Measurements from ENCODE around the gene NFIB.

NFIB gene

GRCh38 chr9:14340219-14340873, 26.4 kb upstream of the NFIB start:
- H3K36me3 ChIP-seq (ENCODE audit: control insufficient read depth, insufficient read depth, low read length) = no peaks in the 10 kb centered on the region
- H3K27ac ChIP-seq (ENCODE audit: low read depth, low read length) = no peak overlapping the region
- H2BK5ac ChIP-seq (ENCODE audit: low read length) = no peak overlapping the region
- H3K23ac ChIP-seq (ENCODE audit: low read length) = no peak overlapping the region
- no peaks in the 10 kb centered on the region for H3K27me3 ChIP-seq (ENCODE audit: insufficient read depth, low read length, poor library complexity)
- no peak overlapping the region for H3K4me3 ChIP-seq (ENCODE audit: low read length)
- no peak overlapping the region for H3K4me2 ChIP-seq (ENCODE audit: low read length)
- no peaks in the 10 kb centered on the region for H3K79me1 ChIP-seq (ENCODE audit: low read length)
- no peak overlapping the region for H2BK15ac ChIP-seq (replicated peaks; ENCODE audit: low read depth)
- H2BK120ac ChIP-seq (ENCODE audit: low read depth, low read length) = no peak overlapping the region
- no peak overlapping the region for H4K5ac ChIP-seq (ENCODE audit: low read length)
- no peak overlapping the region for H4K8ac ChIP-seq (ENCODE audit: low read depth, low read length)
- no peak overlapping the region for H2AK5ac ChIP-seq (ENCODE audit: low read length)
- no peaks in the 10 kb centered on the region for H3K79me2 ChIP-seq (ENCODE audit: control insufficient read depth, insufficient read depth, low read length)
- no peak overlapping the region for H3K4ac ChIP-seq (ENCODE audit: low read depth, low read length)
- H3K9ac ChIP-seq (ENCODE audit: low read length) = no peak overlapping the region
- DNase-seq = no peak
- no peak overlapping the region for H3K18ac ChIP-seq (ENCODE audit: low read length)
- no peaks in the 10 kb centered on the region for H3K4me1 ChIP-seq (ENCODE audit: control insufficient read depth, low read depth, low read length)
- WGBS (ENCODE audit: extremely low coverage, insufficient coverage, low lambda C conversion rate) = no CpG with 5 or more reads among the region's 8 CpGs
- no peak overlapping the region for H3K56ac ChIP-seq (ENCODE audit: low read length)

- Histone ChIP-seq H3K27ac (ENCODE audit: low read depth, low read length) (no peak overlapping the region), H3K4me1 (ENCODE audit: control insufficient read depth, low read depth, low read length) (no peaks in the 10 kb centered on the region), H2BK15ac (replicated peaks; ENCODE audit: low read depth) (no peak overlapping the region), H4K5ac (ENCODE audit: low read length) (no peak overlapping the region), H3K36me3 (ENCODE audit: control insufficient read depth, insufficient read depth, low read length) (no peaks in the 10 kb centered on the region), H3K27me3 (ENCODE audit: insufficient read depth, low read length, poor library complexity) (no peaks in the 10 kb centered on the region), H3K79me1 (ENCODE audit: low read length) (no peaks in the 10 kb centered on the region), H2BK5ac (ENCODE audit: low read length) (no peak overlapping the region), H3K79me2 (ENCODE audit: control insufficient read depth, insufficient read depth, low read length) (no peaks in the 10 kb centered on the region), H3K18ac (ENCODE audit: low read length) (no peak overlapping the region), H3K4me3 (ENCODE audit: low read length) (no peak overlapping the region), H3K9ac (ENCODE audit: low read length) (no peak overlapping the region), H3K56ac (ENCODE audit: low read length) (no peak overlapping the region), H3K4me2 (ENCODE audit: low read length) (no peak overlapping the region), H2AK5ac (ENCODE audit: low read length) (no peak overlapping the region), H3K23ac (ENCODE audit: low read length) (no peak overlapping the region), H3K4ac (ENCODE audit: low read depth, low read length) (no peak overlapping the region), H4K8ac (ENCODE audit: low read depth, low read length) (no peak overlapping the region), H2BK120ac (ENCODE audit: low read depth, low read length) (no peak overlapping the region)
- no CpG with 5 or more reads among the region's 2 CpGs for WGBS (ENCODE audit: extremely low coverage, insufficient coverage, low lambda C conversion rate)
- no peak for DNase-seq
Observed at GRCh38 chr9:14339746-14340145, 25.8 kb upstream of the NFIB start.

- no peak overlapping the region for H3K18ac ChIP-seq (ENCODE audit: low read length)
- H3K27ac ChIP-seq (ENCODE audit: low read depth, low read length) = no peak overlapping the region
- no CpG with 5 or more reads among the region's 4 CpGs for WGBS (ENCODE audit: extremely low coverage, insufficient coverage, low lambda C conversion rate)
- no peaks in the 10 kb centered on the region for H3K36me3 ChIP-seq (ENCODE audit: control insufficient read depth, insufficient read depth, low read length)
- H4K8ac ChIP-seq (ENCODE audit: low read depth, low read length) = no peak overlapping the region
- DNase-seq = no peak
- no peaks in the 10 kb centered on the region for H3K4me1 ChIP-seq (ENCODE audit: control insufficient read depth, low read depth, low read length)
- no peaks in the 10 kb centered on the region for H3K79me2 ChIP-seq (ENCODE audit: control insufficient read depth, insufficient read depth, low read length)
- H3K23ac ChIP-seq (ENCODE audit: low read length) = no peak overlapping the region
- H3K4me3 ChIP-seq (ENCODE audit: low read length) = no peak overlapping the region
- no peak overlapping the region for H2AK5ac ChIP-seq (ENCODE audit: low read length)
- H3K9ac ChIP-seq (ENCODE audit: low read length) = no peak overlapping the region
- no peak overlapping the region for H2BK5ac ChIP-seq (ENCODE audit: low read length)
- H3K27me3 ChIP-seq (ENCODE audit: insufficient read depth, low read length, poor library complexity) = no peaks in the 10 kb centered on the region
- H3K79me1 ChIP-seq (ENCODE audit: low read length) = no peaks in the 10 kb centered on the region
- no peak overlapping the region for H3K4me2 ChIP-seq (ENCODE audit: low read length)
- H2BK15ac ChIP-seq (replicated peaks; ENCODE audit: low read depth) = no peak overlapping the region
- no peak overlapping the region for H4K5ac ChIP-seq (ENCODE audit: low read length)
- H2BK120ac ChIP-seq (ENCODE audit: low read depth, low read length) = no peak overlapping the region
- H3K56ac ChIP-seq (ENCODE audit: low read length) = no peak overlapping the region
- H3K4ac ChIP-seq (ENCODE audit: low read depth, low read length) = no peak overlapping the region
Observed at GRCh38 chr9:14337615-14338014, 23.7 kb upstream of the NFIB start.

- no peak for DNase-seq
- Histone ChIP-seq H4K5ac (ENCODE audit: low read length) (no peak overlapping the region), H2BK15ac (replicated peaks; ENCODE audit: low read depth) (no peak overlapping the region), H3K18ac (ENCODE audit: low read length) (no peak overlapping the region), H3K79me1 (ENCODE audit: low read length) (no peaks in the 10 kb centered on the region), H3K79me2 (ENCODE audit: control insufficient read depth, insufficient read depth, low read length) (no peaks in the 10 kb centered on the region), H3K36me3 (ENCODE audit: control insufficient read depth, insufficient read depth, low read length) (no peaks in the 10 kb centered on the region), H2AK5ac (ENCODE audit: low read length) (no peak overlapping the region), H3K4me1 (ENCODE audit: control insufficient read depth, low read depth, low read length) (no peaks in the 10 kb centered on the region), H4K8ac (ENCODE audit: low read depth, low read length) (no peak overlapping the region), H2BK5ac (ENCODE audit: low read length) (no peak overlapping the region), H3K4ac (ENCODE audit: low read depth, low read length) (no peak overlapping the region), H3K27me3 (ENCODE audit: insufficient read depth, low read length, poor library complexity) (no peaks in the 10 kb centered on the region), H3K4me2 (ENCODE audit: low read length) (no peak overlapping the region), H3K4me3 (ENCODE audit: low read length) (no peak overlapping the region), H3K56ac (ENCODE audit: low read length) (no peak overlapping the region), H2BK120ac (ENCODE audit: low read depth, low read length) (no peak overlapping the region), H3K23ac (ENCODE audit: low read length) (no peak overlapping the region), H3K9ac (ENCODE audit: low read length) (no peak overlapping the region), H3K27ac (ENCODE audit: low read depth, low read length) (no peak overlapping the region)
- no CpG with 5 or more reads among the region's 1 CpG for WGBS (ENCODE audit: extremely low coverage, insufficient coverage, low lambda C conversion rate)
Observed at GRCh38 chr9:14336244-14336643, 22.3 kb upstream of the NFIB start.

- no peaks in the 10 kb centered on the region for H3K79me1 ChIP-seq (ENCODE audit: low read length)
Observed at GRCh38 chr9:14331120-14331519, 17.2 kb upstream of the NFIB start.

GRCh38 chr9:14327036-14327435, 13.1 kb upstream of the NFIB start:
- no peaks in the 10 kb centered on the region for H3K4me1 ChIP-seq (ENCODE audit: control insufficient read depth, low read depth, low read length)
- WGBS (ENCODE audit: extremely low coverage, insufficient coverage, low lambda C conversion rate) = no CpG with 5 or more reads among the region's 4 CpGs
- no peak overlapping the region for H2AK5ac ChIP-seq (ENCODE audit: low read length)
- DNase-seq = no peak
- no peaks in the 10 kb centered on the region for H3K79me2 ChIP-seq (ENCODE audit: control insufficient read depth, insufficient read depth, low read length)
- no peak overlapping the region for H3K23ac ChIP-seq (ENCODE audit: low read length)
- no peaks in the 10 kb centered on the region for H3K36me3 ChIP-seq (ENCODE audit: control insufficient read depth, insufficient read depth, low read length)
- no peaks in the 10 kb centered on the region for H3K79me1 ChIP-seq (ENCODE audit: low read length)
- no peak overlapping the region for H3K27ac ChIP-seq (ENCODE audit: low read depth, low read length)
- no peak overlapping the region for H3K56ac ChIP-seq (ENCODE audit: low read length)
- no peak overlapping the region for H4K5ac ChIP-seq (ENCODE audit: low read length)
- no peak overlapping the region for H2BK120ac ChIP-seq (ENCODE audit: low read depth, low read length)
- no peak overlapping the region for H4K8ac ChIP-seq (ENCODE audit: low read depth, low read length)
- no peak overlapping the region for H2BK15ac ChIP-seq (replicated peaks; ENCODE audit: low read depth)
- no peak overlapping the region for H2BK5ac ChIP-seq (ENCODE audit: low read length)
- H3K4me3 ChIP-seq (ENCODE audit: low read length) = no peak overlapping the region
- no peaks in the 10 kb centered on the region for H3K27me3 ChIP-seq (ENCODE audit: insufficient read depth, low read length, poor library complexity)
- no peak overlapping the region for H3K18ac ChIP-seq (ENCODE audit: low read length)
- no peak overlapping the region for H3K4ac ChIP-seq (ENCODE audit: low read depth, low read length)
- H3K9ac ChIP-seq (ENCODE audit: low read length) = no peak overlapping the region
- H3K4me2 ChIP-seq (ENCODE audit: low read length) = no peak overlapping the region

More at GRCh38 chr9:14331120-14331519, 17.2 kb upstream of the NFIB start:
- no peak overlapping the region for H4K8ac ChIP-seq (ENCODE audit: low read depth, low read length)
- H3K4me2 ChIP-seq (ENCODE audit: low read length) = no peak overlapping the region
- H3K27me3 ChIP-seq (ENCODE audit: insufficient read depth, low read length, poor library complexity) = no peaks in the 10 kb centered on the region
- H3K4me1 ChIP-seq (ENCODE audit: control insufficient read depth, low read depth, low read length) = no peaks in the 10 kb centered on the region
- no peak overlapping the region for H4K5ac ChIP-seq (ENCODE audit: low read length)
- DNase-seq = no peak
- H3K23ac ChIP-seq (ENCODE audit: low read length) = no peak overlapping the region
- H3K9ac ChIP-seq (ENCODE audit: low read length) = no peak overlapping the region
- H2BK15ac ChIP-seq (replicated peaks; ENCODE audit: low read depth) = no peak overlapping the region
- no peak overlapping the region for H3K56ac ChIP-seq (ENCODE audit: low read length)
- no peak overlapping the region for H3K4ac ChIP-seq (ENCODE audit: low read depth, low read length)
- no peak overlapping the region for H3K27ac ChIP-seq (ENCODE audit: low read depth, low read length)
- no peak overlapping the region for H3K4me3 ChIP-seq (ENCODE audit: low read length)
- no peak overlapping the region for H2AK5ac ChIP-seq (ENCODE audit: low read length)
- WGBS (ENCODE audit: extremely low coverage, insufficient coverage, low lambda C conversion rate) = no CpG with 5 or more reads among the region's 3 CpGs
- H3K36me3 ChIP-seq (ENCODE audit: control insufficient read depth, insufficient read depth, low read length) = no peaks in the 10 kb centered on the region
- no peaks in the 10 kb centered on the region for H3K79me2 ChIP-seq (ENCODE audit: control insufficient read depth, insufficient read depth, low read length)
- no peak overlapping the region for H2BK5ac ChIP-seq (ENCODE audit: low read length)
- H2BK120ac ChIP-seq (ENCODE audit: low read depth, low read length) = no peak overlapping the region
- H3K18ac ChIP-seq (ENCODE audit: low read length) = no peak overlapping the region

All from mesendoderm (in vitro differentiated cells).